ENCODE data around the gene GNB1.
"Not testable (repeated sequence)": the region's sequence is repeated elsewhere in the genome, so short reads cannot be mapped to it uniquely, and the experiment has no call there.

GNB1 gene

GRCh38 chr1:1858382-1859086 lies 32.4 kb downstream of the GNB1 start:
- DNase-seq (ENCODE audit: low spot score), result no peak

- DNase-seq (ENCODE audit: low spot score), result peak; percentile 28
Measured at GRCh38 chr1:1857096-1857703, 33.7 kb downstream of the GNB1 start.

DNA sequence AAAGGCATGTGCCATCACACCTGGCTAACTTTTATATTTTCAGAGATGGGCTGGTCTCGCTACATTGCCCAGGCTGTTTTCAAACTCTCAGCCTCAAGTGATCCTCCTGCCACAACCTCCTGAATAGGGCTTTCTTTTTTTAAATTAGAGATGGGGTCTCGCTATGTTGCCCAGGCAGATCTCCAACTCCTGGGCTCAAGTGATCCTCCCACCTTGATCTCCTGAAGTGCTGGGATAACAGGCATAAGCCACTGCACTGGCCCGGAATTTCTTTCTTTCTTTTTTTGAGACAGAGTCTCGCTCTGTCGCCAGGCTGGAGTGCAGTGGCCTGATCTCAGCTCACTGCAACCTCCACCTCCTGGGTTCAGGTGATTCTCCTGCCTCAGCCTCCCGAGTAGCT lies 34.7 kb downstream of the GNB1 start:
- not testable (repeated sequence) for DNase-seq (ENCODE audit: low spot score)

- DNase-seq (ENCODE audit: low spot score), result no peak
Measured at GRCh38 chr1:1853593-1854257, 37.2 kb downstream of the GNB1 start.

- DNase-seq (ENCODE audit: low spot score), result no peak
Measured at GRCh38 chr1:1852619-1853414, 38.1 kb downstream of the GNB1 start.

DNA sequence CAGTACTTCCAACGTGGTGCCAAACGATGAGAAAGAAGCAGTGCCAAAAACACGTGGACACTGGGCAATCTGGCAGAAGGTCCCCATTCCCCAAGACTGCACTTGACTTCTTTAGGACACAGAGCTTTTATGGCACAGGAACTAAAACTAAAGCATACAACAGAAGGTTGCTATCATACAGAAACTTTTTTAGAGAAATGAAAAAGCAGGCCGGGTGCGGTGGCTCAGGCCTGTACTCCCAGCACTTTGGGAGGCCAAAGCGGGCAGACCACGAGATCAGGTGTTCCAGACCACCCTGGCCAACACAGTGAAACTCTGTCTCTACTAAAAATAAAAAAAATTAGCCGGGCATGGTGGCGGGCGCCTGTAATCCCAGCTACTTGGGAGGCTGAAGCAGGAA lies 43.0 kb downstream of the GNB1 start:
- no peak for DNase-seq (ENCODE audit: low spot score)

- DNase-seq (ENCODE audit: low spot score), result no peak
Measured at GRCh38 chr1:1847061-1847850, 43.6 kb downstream of the GNB1 start.

GRCh38 chr1:1846386-1846918 lies 44.4 kb downstream of the GNB1 start:
- no peak for DNase-seq (ENCODE audit: low spot score)

GRCh38 chr1:1842360-1843146 lies 48.3 kb downstream of the GNB1 start:
- peak; percentile 49 for DNase-seq (ENCODE audit: low spot score)

GRCh38 chr1:1841575-1841995 lies 49.3 kb downstream of the GNB1 start:
- no peak for DNase-seq (ENCODE audit: low spot score)

GRCh38 chr1:1839311-1839965 lies 51.4 kb downstream of the GNB1 start:
- DNase-seq (ENCODE audit: low spot score), result no peak

DNA sequence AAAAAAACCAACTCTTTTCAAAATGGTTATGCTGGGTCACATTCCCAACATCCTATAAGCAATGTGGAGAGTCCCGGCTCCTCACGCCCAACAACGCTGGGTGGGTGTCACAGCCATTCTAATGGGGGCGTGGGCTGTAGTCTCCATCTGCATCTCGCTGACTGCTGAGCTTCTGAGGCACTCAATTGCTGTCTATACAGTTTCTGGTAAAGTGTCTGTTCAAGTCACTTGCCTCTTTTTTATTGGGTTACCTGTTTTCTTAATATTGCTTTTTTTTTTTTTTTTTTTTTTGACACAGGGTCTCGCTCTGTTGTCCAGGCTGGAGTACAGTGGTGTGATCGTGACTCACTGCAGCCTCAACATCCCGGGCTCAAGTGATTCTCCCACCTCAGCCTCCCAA lies 54.8 kb downstream of the GNB1 start:
- no peak for DNase-seq (ENCODE audit: low spot score)

- no peak for DNase-seq (ENCODE audit: low spot score)
Measured at GRCh38 chr1:1835546-1835945, 55.3 kb downstream of the GNB1 start.

- DNase-seq (ENCODE audit: low spot score), result peak; percentile 74
Measured at GRCh38 chr1:1833916-1834325, 57.0 kb downstream of the GNB1 start.

DNA sequence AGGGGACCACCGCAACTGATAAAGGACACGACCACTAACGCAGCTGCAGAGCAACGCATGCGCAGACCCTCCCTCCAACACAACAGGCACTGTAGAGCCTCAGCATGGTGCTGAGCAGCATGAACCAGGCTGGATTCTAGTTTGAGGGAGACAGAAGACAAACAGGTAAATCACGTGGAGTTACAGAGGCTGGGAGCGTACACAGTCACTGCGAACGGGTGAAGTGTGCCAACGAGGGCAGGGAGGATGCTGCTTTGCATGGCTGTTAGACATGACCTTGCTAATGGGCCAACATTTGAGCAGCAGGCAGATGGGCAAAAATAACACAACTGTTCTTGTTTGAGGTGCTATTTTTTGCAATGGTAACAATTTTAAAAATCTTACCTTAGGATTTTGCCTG lies 57.4 kb downstream of the GNB1 start:
- DNase-seq (ENCODE audit: low spot score), result peak; percentile 72

GRCh38 chr1:1832820-1833219 lies 58.1 kb downstream of the GNB1 start:
- DNase-seq (ENCODE audit: low spot score), result no peak

- no peak for DNase-seq (ENCODE audit: low spot score)
Measured at GRCh38 chr1:1832166-1832565, 58.7 kb downstream of the GNB1 start.

DNA sequence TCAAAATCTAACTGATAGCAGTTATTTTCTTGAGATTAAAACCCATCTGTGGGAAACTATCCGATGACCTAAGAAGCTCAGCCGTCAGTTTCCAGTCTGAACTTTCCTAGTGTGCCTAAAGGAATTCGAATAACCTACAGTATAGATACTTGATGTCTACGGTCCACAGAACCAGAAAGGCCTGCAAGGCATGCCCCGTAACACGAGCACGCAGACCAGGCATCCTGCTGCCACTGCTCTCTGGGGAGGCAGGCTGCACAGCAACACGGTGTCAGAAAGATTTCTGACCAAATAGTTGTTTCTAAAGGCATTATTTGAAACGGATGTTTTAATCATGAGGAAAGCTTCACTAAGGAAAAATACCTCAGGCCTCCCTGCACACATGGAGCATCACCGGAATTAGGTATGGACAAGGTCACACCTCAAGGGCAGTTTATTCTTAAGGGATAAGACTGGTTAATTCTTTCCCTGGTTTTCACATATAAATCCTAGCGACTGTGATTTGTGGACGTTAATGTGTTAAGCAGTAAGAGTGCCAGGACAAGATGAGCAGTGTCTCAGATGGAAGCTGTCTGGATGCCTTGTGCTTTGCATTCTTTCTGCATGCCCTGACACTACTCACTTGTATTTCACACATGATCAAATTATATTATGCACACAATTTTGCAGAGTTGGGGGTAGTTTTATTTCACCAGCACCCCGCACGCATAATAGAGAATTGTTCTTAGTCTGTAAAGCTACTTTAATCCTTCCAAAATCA lies 63.6 kb downstream of the GNB1 start:
- no peak for DNase-seq (ENCODE audit: low spot score)

DNA sequence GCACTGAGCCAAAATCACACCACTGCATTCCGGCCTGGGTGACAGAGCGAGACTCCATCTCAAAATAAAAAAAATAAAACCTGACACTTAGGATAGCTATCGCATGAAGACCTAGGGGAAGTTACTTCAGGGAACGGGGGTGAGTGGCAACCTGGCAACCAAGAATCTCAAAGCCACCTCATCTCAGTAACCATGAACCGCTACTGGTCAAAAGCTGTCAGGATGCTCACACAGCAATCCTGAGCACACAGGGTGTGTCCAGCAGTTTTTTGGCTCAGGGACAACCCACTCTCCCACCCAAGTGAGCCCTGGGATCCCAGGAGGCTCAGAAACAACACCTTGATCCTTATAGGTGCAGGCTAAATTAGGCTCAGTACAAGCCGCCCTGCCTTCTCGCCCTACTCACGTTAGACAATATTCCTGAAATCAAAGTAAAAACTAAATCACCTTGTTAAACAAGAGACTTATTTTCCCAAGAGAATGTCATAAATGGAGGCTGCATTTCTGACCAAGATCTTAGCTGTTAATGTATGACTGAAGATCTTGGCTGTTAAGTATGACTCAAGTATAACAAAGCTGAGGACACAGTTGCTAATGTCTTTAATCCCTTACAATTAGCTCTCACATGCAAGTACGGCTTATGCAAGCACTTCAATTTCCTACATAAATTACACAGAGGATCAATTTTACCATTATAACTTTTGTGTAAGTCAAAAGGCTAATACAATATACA lies 64.4 kb downstream of the GNB1 start:
- DNase-seq (ENCODE audit: low spot score), result no peak
